ENCODE results near the gene PEBP1.
A peak's percentile ranks its signal among the peaks of the same experiment; 100 is the strongest.
"Not testable (repeated sequence)": the region's sequence is repeated elsewhere in the genome, so short reads cannot be mapped to it uniquely, and the experiment has no call there.

Gene PEBP1

GRCh38 chr12:118135788-118136558, at the start of gene PEBP1:
TSS of gene PEBP1 (plus strand) at chr12:118136124. CDS start at chr12:118136210, 86 bp downstream.
- DNase-seq: peak; percentile 74 to 92 (median 82)

DNA sequence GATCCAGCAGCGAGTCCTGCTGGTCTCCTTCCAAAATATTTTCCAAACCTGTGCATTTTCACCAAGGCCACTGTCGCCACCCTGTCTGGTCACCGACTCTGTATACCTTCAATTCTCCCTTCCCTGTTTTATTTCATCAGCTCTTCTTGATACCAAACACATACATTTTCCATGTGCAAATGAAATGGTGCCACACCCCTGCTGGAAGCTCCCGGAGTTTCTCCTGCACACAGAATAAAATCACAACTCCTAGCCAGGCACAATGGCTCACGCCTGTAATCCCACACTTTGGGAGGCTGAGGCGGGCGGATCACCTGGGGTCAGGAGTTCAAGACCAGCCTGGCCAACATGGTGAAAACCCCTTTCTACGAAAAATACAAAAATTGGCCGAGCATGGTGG, 46.1 kb upstream of the PEBP1 start:
- DNase-seq: no peak

GRCh38 chr12:118094039-118094438, 41.9 kb upstream of the PEBP1 start:
- no peak for DNase-seq

DNA sequence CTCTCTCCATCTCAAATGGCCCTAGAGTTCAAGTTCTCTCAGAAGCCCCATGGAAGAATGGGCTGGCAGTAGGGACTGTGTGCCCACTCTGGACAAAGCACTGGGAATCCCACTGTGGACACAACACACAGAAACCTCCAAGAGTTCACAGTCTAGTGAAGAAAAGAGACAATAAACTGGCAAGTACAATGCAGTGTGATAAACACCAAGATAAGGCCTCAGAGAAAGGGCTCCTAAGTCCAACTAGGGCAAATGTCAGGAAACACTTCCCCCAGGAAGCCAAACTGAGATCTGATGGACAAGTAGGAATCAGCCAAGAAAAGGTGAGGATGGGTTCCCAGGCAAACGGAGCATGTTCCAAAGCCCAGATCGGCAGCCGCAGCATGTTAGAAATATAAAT, 37.5 kb upstream of the PEBP1 start:
- no peak for DNase-seq

DNA sequence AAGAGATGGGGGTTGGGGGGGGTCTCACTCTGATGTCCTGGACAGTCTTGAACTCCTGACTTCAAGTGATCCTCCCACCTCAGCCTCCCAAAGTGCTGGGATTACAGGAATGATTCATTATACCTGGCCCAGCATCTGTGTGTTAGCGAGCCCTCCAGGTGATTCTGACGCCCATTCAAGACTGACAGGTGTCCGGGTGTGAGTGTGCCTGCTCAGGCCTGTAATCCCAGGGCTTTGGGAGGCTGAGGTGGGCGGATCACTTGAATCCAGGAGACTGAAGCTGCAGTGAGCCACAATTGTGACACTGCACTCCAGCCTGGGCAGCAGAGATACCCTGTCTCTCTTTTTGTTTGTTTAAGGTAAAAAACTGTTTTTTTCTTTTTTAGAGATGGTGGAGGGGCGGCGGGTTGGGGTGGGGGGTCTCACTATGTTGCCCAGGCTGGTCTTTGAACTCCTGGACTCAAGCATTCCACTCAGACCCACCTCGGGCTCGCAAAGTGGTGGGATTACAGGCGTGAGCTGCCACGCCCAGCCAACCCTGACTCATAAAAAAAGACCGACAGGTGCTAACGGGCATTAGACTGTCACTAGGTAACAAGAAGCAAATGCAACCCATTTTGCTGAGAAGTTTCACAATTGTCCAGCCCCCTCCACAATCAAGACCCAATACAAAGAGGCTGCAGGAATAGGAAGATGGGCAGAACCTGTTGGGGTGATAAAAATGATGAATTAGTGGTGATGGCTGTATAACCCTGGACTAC, 36.8 kb upstream of the PEBP1 start:
- no peak for DNase-seq

- no peak for DNase-seq
Measured at GRCh38 chr12:118101051-118101450, 34.9 kb upstream of the PEBP1 start.

- DNase-seq: no peak
Measured at GRCh38 chr12:118102070-118102469, 33.9 kb upstream of the PEBP1 start.

GRCh38 chr12:118102609-118103008, 33.3 kb upstream of the PEBP1 start:
- DNase-seq: no peak

DNA sequence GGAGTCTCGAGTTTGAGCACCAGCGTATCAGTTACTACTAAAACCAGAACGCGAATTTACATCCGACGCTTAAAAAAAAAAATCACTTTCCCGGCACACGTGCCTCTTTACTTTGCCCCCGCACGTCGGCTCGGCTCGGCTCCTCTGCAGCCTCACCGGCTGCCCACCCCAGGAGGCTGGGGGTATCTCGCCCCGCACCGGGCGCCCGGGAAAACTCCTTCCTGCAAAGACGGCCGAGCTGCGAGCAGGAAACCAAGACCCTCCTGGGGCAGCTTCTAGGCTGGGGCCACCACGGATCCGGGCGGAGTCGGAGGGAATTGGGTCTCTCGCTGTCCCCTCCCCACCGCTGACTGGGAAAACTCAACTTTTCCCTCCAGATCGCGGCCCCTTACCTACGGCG, 32.7 kb upstream of the PEBP1 start:
- no peak for DNase-seq

- DNase-seq: no peak
Measured at GRCh38 chr12:118103601-118104382, 32.1 kb upstream of the PEBP1 start, which contains the start of gene VSIG10. TSS of gene VSIG10 (minus strand) at chr12:118104011. CDS start at chr12:118103671, 340 bp downstream.

- DNase-seq: no peak
Measured at GRCh38 chr12:118107011-118107410, 28.9 kb upstream of the PEBP1 start.

- DNase-seq: no peak
Measured at GRCh38 chr12:118107694-118108093, 28.2 kb upstream of the PEBP1 start.

GRCh38 chr12:118109088-118109487, 26.8 kb upstream of the PEBP1 start:
- no peak for DNase-seq

DNA sequence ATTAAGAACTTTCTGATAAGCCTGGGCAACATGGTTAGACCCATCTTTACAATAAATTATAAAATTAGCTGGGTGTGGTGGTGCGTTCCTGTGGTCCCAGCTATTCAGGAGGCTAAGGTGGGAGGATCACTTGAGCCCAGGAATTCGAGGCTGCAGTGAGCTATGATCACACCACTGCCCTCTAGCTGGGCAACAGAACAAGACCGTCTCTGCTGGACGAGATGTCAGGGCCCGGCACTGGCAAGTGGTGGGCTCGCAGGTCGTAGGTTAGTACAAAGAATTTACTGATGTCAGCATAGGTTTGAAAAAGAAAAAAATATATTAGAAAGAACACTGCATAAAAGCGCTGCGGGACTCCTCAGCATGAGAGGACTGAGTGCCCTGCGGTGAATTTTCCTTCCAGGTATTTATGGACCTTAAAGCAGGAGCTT, 16.5 kb upstream of the PEBP1 start:
- DNase-seq: no peak

DNA sequence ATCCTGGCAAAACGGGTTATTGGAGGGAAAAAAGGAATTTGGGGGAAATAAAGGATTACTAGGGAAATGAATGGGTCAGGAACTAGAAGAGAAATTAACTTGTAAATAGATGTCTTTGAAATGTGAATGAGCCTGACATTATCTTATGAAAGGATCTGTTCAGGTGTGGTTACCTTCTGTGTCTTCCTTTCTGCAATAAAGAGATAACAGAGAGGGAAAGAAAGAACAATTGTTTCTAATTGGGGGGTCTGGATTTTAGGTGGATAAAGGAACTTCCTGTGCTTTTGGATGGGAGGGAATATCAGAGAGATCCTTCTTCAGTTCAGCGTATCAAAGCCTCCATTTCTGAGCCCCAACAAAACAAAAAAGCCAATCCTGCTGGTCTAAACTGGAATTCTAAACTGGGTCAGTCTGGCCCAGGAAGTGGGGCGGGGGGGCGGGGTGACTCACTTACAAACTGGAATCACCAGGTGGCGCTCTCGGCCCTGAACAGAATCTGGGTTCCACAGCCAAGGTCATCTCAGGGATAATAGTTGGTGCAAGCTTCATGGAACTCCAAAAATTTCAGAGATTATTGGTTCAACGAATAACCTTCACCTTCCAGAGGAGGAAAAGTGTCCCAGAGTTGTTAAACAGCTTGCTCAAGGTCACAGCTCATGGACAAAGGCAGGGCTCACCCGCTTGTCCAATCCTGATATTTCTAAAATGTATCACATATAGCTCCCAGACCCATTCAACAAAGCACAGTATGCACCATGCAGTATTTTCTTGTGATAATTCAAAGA, 15.2 kb upstream of the PEBP1 start:
- DNase-seq: peak in 3 of 4 experiments; percentile 36 to 56 (median 40)

- no peak for DNase-seq
Measured at GRCh38 chr12:118122264-118122663, 13.7 kb upstream of the PEBP1 start.

GRCh38 chr12:118124333-118124874, 11.5 kb upstream of the PEBP1 start:
- DNase-seq: no peak

GRCh38 chr12:118125743-118126118, 10.2 kb upstream of the PEBP1 start:
- DNase-seq: no peak

- no peak for DNase-seq
Measured at GRCh38 chr12:118126119-118126757, 9.7 kb upstream of the PEBP1 start.

GRCh38 chr12:118127867-118128266, 8.1 kb upstream of the PEBP1 start:
- DNase-seq: no peak

- not testable (repeated sequence) for DNase-seq
Measured at GRCh38 chr12:118129436-118129835, 6.5 kb upstream of the PEBP1 start.

All from activated naive CD4-positive, alpha-beta T cell (primary cell).